ENCODE data around the gene DEFB125.

The DEFB125 gene, protein sequence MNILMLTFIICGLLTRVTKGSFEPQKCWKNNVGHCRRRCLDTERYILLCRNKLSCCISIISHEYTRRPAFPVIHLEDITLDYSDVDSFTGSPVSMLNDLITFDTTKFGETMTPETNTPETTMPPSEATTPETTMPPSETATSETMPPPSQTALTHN

GRCh38 chr20:87401-87800, at the start of gene DEFB125:
TSS of gene DEFB125 (plus strand) at chr20:87672. CDS start at chr20:87710, 38 bp downstream.
- CTCF ChIA-PET, result no interaction called here

GRCh38 chr20:60035-60918, 27.2 kb upstream of the DEFB125 start:
- POLR2A ChIA-PET, result no interaction called here
- DNase-seq (ENCODE audit: low read depth, low spot score), result no peak
- TF ChIP-seq, protein P1, sequence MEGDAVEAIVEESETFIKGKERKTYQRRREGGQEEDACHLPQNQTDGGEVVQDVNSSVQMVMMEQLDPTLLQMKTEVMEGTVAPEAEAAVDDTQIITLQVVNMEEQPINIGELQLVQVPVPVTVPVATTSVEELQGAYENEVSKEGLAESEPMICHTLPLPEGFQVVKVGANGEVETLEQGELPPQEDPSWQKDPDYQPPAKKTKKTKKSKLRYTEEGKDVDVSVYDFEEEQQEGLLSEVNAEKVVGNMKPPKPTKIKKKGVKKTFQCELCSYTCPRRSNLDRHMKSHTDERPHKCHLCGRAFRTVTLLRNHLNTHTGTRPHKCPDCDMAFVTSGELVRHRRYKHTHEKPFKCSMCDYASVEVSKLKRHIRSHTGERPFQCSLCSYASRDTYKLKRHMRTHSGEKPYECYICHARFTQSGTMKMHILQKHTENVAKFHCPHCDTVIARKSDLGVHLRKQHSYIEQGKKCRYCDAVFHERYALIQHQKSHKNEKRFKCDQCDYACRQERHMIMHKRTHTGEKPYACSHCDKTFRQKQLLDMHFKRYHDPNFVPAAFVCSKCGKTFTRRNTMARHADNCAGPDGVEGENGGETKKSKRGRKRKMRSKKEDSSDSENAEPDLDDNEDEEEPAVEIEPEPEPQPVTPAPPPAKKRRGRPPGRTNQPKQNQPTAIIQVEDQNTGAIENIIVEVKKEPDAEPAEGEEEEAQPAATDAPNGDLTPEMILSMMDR (IDR thresholded peaks at IDR 0.05; ENCODE audit: insufficient read depth, low read length, missing control alignments), result no peak
- CTCF ChIA-PET, result no interaction called here
- no peak overlapping the region for H3K4me3 ChIP-seq (ENCODE audit: low read depth, low read length)

More at GRCh38 chr20:87401-87800, at the start of gene DEFB125:
- no peak for DNase-seq (ENCODE audit: low read depth, low spot score)
- POLR2A ChIA-PET, result no interaction called here
- no peak within 1 kb of the TSS for H3K4me3 ChIP-seq (ENCODE audit: low read depth, low read length)
- TF ChIP-seq, protein P1 (IDR thresholded peaks at IDR 0.05; ENCODE audit: insufficient read depth, low read length, missing control alignments), result no peak

DNA sequence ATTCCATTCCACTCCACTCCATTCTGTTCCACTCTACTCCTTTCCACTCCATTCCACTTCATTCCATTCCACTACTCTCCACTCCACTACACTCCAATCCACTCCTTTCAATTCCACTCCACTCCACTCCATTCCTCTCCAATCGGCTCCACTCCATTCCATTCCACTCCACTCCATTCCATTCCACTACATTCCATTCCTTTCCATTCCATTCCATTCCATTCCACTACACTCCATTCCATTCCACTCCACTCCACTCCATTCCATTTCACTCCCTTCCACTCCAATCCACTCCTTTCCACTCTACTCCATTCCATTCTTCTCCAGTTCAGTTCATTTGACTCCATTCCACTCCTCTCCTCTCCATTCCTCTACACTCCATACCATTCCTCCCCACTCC, 26.2 kb upstream of the DEFB125 start:
- ChIA-PET CTCF (no interaction called here), POLR2A (no interaction called here)
- H3K4me3 ChIP-seq (ENCODE audit: low read depth, low read length), result no peak overlapping the region
- DNase-seq (ENCODE audit: low read depth, low spot score), result no peak
- TF ChIP-seq, protein P1 (IDR thresholded peaks at IDR 0.05; ENCODE audit: insufficient read depth, low read length, missing control alignments), result no peak

DNA sequence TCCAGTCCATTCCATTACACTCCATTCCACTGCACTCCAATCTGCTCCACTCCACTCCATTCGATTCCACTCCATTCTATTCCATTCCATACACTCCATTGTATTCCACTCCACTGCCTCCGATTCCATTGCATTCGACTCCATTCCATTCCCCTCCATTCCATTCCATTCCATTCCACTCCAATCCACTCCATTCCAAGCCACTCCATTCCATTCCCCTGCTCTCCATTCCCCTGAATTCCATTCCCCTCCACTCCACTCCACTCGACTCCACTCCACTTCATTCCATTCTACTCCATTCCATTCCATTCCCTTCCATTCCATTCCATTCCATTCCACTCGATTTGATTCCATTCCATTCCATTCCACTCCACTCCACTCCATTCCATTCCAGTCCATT, 25.7 kb upstream of the DEFB125 start:
- TF ChIP-seq, protein P1 (IDR thresholded peaks at IDR 0.05; ENCODE audit: insufficient read depth, low read length, missing control alignments), result no peak
- CTCF ChIA-PET, result no interaction called here
- no peak overlapping the region for H3K4me3 ChIP-seq (ENCODE audit: low read depth, low read length)
- POLR2A ChIA-PET, result no interaction called here
- no peak for DNase-seq (ENCODE audit: low read depth, low spot score)

DNA sequence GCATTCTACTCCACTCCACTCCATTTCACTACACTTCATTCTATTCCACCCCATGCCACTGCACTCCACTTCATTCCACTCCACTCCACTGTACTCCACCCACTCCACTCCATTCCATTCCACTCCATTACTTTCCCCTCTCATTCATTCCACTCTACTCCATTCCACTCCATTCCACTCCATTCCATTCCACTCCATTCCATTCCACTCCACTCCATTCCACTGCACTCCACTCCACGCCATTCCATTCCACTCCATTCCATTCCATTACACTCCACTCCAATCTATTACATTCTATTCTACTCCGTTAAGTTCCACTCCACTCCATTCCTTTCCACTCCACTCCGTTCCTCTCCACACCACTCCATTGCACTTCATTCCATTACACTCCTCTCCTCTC, 25.0 kb upstream of the DEFB125 start:
- TF ChIP-seq, protein P1 (IDR thresholded peaks at IDR 0.05; ENCODE audit: insufficient read depth, low read length, missing control alignments), result no peak
- ChIA-PET POLR2A (no interaction called here), CTCF (no interaction called here)
- H3K4me3 ChIP-seq (ENCODE audit: low read depth, low read length), result no peak overlapping the region
- no peak for DNase-seq (ENCODE audit: low read depth, low spot score)

DNA sequence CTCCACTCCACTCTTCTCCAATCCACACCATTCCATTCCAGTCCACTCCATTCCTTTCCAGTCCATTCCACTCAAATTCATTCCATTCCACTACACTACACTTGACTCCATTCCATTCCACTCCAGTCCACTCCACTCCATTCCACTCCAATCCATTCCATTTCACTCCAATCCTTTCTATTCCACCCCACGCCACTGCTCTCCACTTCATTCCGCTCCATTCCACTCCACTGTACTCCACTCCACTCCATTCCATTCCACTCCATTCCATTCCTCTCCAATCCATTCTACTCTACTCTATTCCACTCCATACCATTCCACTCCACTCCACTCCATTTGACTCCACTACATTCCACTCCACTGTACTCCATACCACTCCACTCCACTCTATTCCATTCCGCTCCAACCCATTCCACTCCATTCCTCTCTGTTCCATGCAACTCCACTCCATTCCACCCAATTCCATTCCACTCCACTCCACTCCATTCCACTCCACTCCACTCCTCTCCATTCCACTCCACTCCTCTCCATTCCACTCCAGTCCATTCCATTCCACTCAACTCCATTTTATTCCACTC, 23.4 kb upstream of the DEFB125 start:
- ChIA-PET POLR2A (no interaction called here), CTCF (no interaction called here)
- H3K4me3 ChIP-seq (ENCODE audit: low read depth, low read length), result no peak overlapping the region
- DNase-seq (ENCODE audit: low read depth, low spot score), result no peak
- TF ChIP-seq, protein P1 (IDR thresholded peaks at IDR 0.05; ENCODE audit: insufficient read depth, low read length, missing control alignments), result no peak
